Neural progenitor cell (in vitro differentiated cells): ENCODE data around the gene SLC43A1. TPM values are rescaled to one million over a fixed set of nuclear protein-coding genes. Genes with fewer than 3 reads are reported as not detected.

Source experiments
- DNase-seq: peaks from one replicate; pipeline ENCODE4 v3.0.0-alpha.2; 2016; ENCODE audit warnings: low spot score
- H2AFZ ChIP-seq: fragments of 200-600 bp; sonication (generic); replicated peaks from 2 replicates; pipeline ENCODE4 v1.6.1; 2016; ENCODE audit warnings: antibody characterized with exemption
- H3F3A ChIP-seq: fragments of 200-600 bp; sonication (generic); 2 replicates; pipeline ENCODE4 v1.6.1; 2016; ENCODE audit warnings: antibody characterized with exemption, low read depth
- H3K27ac ChIP-seq: fragments of 200-600 bp; sonication (generic); 2 replicates; pipeline ENCODE4 v1.5.1; 2016; ENCODE audit warnings: mild to moderate bottlenecking
- H3K27me3 ChIP-seq: fragments of 200-600 bp; sonication (generic); 2 replicates; pipeline ENCODE4 v1.6.1; 2016; ENCODE audit warnings: mild to moderate bottlenecking, moderate library complexity
- H3K36me3 ChIP-seq: fragments of 200-600 bp; sonication (generic); 2 replicates; pipeline ENCODE4 v1.5.1; 2016
- H3K4me1 ChIP-seq: fragments of 200-600 bp; sonication (generic); 2 replicates; pipeline ENCODE4 v1.6.1; 2016; ENCODE audit warnings: mixed run types
- H3K4me2 ChIP-seq: fragments of 200-600 bp; sonication (generic); 2 replicates; pipeline ENCODE4 v1.6.1; 2016
- H3K4me3 ChIP-seq: fragments of 200-600 bp; sonication (generic); 2 replicates; pipeline ENCODE4 v1.5.1; 2016
- H3K79me2 ChIP-seq: fragments of 200-600 bp; sonication (generic); 2 replicates; pipeline ENCODE4 v1.6.1; 2016; ENCODE audit warnings: low read depth
- H3K9ac ChIP-seq: fragments of 200-600 bp; sonication (generic); 2 replicates; pipeline ENCODE4 v1.6.1; 2016
- H3K9me3 ChIP-seq: fragments of 200-600 bp; sonication (generic); 2 replicates; pipeline ENCODE4 v1.5.1; 2016; ENCODE audit warnings: low read depth
- H4K20me1 ChIP-seq: fragments of 200-600 bp; sonication (generic); 2 replicates; pipeline ENCODE4 v1.6.1; 2016; ENCODE audit warnings: low read depth
- H3K27ac Mint-ChIP-seq: 3 replicates; pipeline ENCODE4 v1.8.0; 2021; ENCODE audit warnings: mixed read lengths
- H3K27me3 Mint-ChIP-seq: 2 replicates; pipeline ENCODE4 v1.8.0; 2022; ENCODE audit warnings: low read depth, mild to moderate bottlenecking, inconsistent platforms, moderate library complexity, mixed read lengths; ENCODE audit not compliant: insufficient read depth
- H3K36me3 Mint-ChIP-seq: 3 replicates; pipeline ENCODE4 v1.8.0; 2021; ENCODE audit warnings: mixed read lengths
- H3K4me1 Mint-ChIP-seq: 3 replicates; pipeline ENCODE4 v1.8.0; 2021; ENCODE audit warnings: mixed read lengths
- H3K4me3 Mint-ChIP-seq: 3 replicates; pipeline ENCODE4 v1.8.0; 2021; ENCODE audit warnings: mild to moderate bottlenecking, moderate library complexity, mixed read lengths
- H3K9me3 Mint-ChIP-seq: 3 replicates; pipeline ENCODE4 v1.8.0; 2020; ENCODE audit warnings: mixed read lengths
- CTCF ChIP-seq: fragments of 200-600 bp; sonication (generic); IDR thresholded peaks from 2 replicates; pipeline ENCODE4 v1.5.1; 2017; ENCODE audit warnings: antibody characterized with exemption, mild to moderate bottlenecking
- EZH2 ChIP-seq: fragments of 200-600 bp; sonication (generic); IDR thresholded peaks from 2 replicates; pipeline ENCODE4 v1.6.1; 2017; ENCODE audit warnings: antibody characterized with exemption, mild to moderate bottlenecking, moderate library complexity
- EZH2phosphoT487 ChIP-seq: fragments of 200-600 bp; sonication (generic); IDR thresholded peaks from 2 replicates; pipeline ENCODE4 v1.6.1; 2017; ENCODE audit warnings: antibody characterized with exemption
- total RNA-seq: library from RNA; depleted of rRNA; stranded (reverse); fragments of >200 nt; gene quantifications from 2 replicates; pipeline ENCODE4 v1.2.3, GENCODE V29; 2015; ENCODE audit warnings: low replicate concordance

Gene SLC43A1
- total RNA-seq, 1 donor from 2014 or later = 0.99 TPM

GRCh38 chr11:57544566-57544965 lies 29.1 kb upstream of the SLC43A1 start:
- no peaks in the 10 kb centered on the region for H3K79me2 ChIP-seq
- no peaks in the 10 kb centered on the region for H3K36me3 Mint-ChIP-seq
- no peaks in the 10 kb centered on the region for H3K9me3 Mint-ChIP-seq
- no peak overlapping the region for H3K27ac ChIP-seq
- H4K20me1 ChIP-seq = no peaks in the 10 kb centered on the region
- no peak overlapping the region for H3K4me2 ChIP-seq
- H3K9me3 ChIP-seq = no peaks in the 10 kb centered on the region
- H3K4me3 Mint-ChIP-seq = no peak overlapping the region
- TF ChIP-seq EZH2phosphoT487 (no peak), EZH2 (no peak), CTCF (no peak)
- peaks cover 14% of the 10 kb centered on the region for H3K4me1 Mint-ChIP-seq
- no peak overlapping the region for H3K27ac Mint-ChIP-seq
- no peak for DNase-seq
- peaks cover 7% of the 10 kb centered on the region for H3K27me3 Mint-ChIP-seq
- no peaks in the 10 kb centered on the region for H3K36me3 ChIP-seq
- no peak overlapping the region for H2AFZ ChIP-seq
- H3F3A ChIP-seq = no peaks in the 10 kb centered on the region
- H3K4me3 ChIP-seq = no peak overlapping the region
- no peak overlapping the region for H3K9ac ChIP-seq
- no peaks in the 10 kb centered on the region for H3K27me3 ChIP-seq
- peaks cover 6% of the 10 kb centered on the region for H3K4me1 ChIP-seq

- H3K4me3 Mint-ChIP-seq = no peak overlapping the region
- Histone ChIP-seq H4K20me1 (no peaks in the 10 kb centered on the region), H3K4me3 (no peak overlapping the region), H3K36me3 (no peaks in the 10 kb centered on the region), H3K27me3 (no peaks in the 10 kb centered on the region), H3K27ac (no peak overlapping the region), H3K4me1 (peaks cover 6% of the 10 kb centered on the region), H3K4me2 (no peak overlapping the region), H2AFZ (no peak overlapping the region), H3K9me3 (no peaks in the 10 kb centered on the region), H3K9ac (no peak overlapping the region), H3K79me2 (no peaks in the 10 kb centered on the region), H3F3A (no peaks in the 10 kb centered on the region)
- no peaks in the 10 kb centered on the region for H3K9me3 Mint-ChIP-seq
- DNase-seq = no peak
- H3K27me3 Mint-ChIP-seq = peaks cover 7% of the 10 kb centered on the region
- peaks cover 14% of the 10 kb centered on the region for H3K4me1 Mint-ChIP-seq
- H3K27ac Mint-ChIP-seq = no peak overlapping the region
- no peak for TF ChIP-seq EZH2phosphoT487
- TF ChIP-seq CTCF = no peak
- TF ChIP-seq EZH2 = no peak
- H3K36me3 Mint-ChIP-seq = no peaks in the 10 kb centered on the region
These were observed 28.1 kb upstream of the SLC43A1 start for GRCh38 chr11:57543593-57543992.

- Histone ChIP-seq H3K9me3 (no peaks in the 10 kb centered on the region), H4K20me1 (no peaks in the 10 kb centered on the region), H3F3A (peaks cover 2% of the 10 kb centered on the region), H3K27me3 (no peaks in the 10 kb centered on the region), H3K27ac (no peak overlapping the region), H3K9ac (no peak overlapping the region), H3K36me3 (no peaks in the 10 kb centered on the region), H2AFZ (no peak overlapping the region), H3K4me2 (no peak overlapping the region), H3K4me3 (no peak overlapping the region), H3K4me1 (peaks cover 13% of the 10 kb centered on the region), H3K79me2 (no peaks in the 10 kb centered on the region)
- H3K4me1 Mint-ChIP-seq = peaks cover 13% of the 10 kb centered on the region
- no peak overlapping the region for H3K4me3 Mint-ChIP-seq
- no peaks in the 10 kb centered on the region for H3K36me3 Mint-ChIP-seq
- H3K27me3 Mint-ChIP-seq = peaks cover 5% of the 10 kb centered on the region
- H3K9me3 Mint-ChIP-seq = no peaks in the 10 kb centered on the region
- no peak for DNase-seq
- H3K27ac Mint-ChIP-seq = peak overlapping the region; percentile 4
- TF ChIP-seq EZH2 (no peak), EZH2phosphoT487 (no peak), CTCF (no peak)
These were observed 27.1 kb upstream of the SLC43A1 start for GRCh38 chr11:57542582-57542981.
